ENCODE data around the gene DCN.

DCN gene

GRCh38 chr12:91133871-91134270 lies 48.7 kb downstream of the DCN start:
- DNase-seq, result no peak

- DNase-seq, result no peak
Measured at GRCh38 chr12:91129662-91130362, 52.8 kb downstream of the DCN start.

- DNase-seq, result no peak
Measured at GRCh38 chr12:91127751-91128150, 54.9 kb downstream of the DCN start.

GRCh38 chr12:91127306-91127705 lies 55.3 kb downstream of the DCN start:
- DNase-seq, result no peak

GRCh38 chr12:91126516-91126915 lies 56.1 kb downstream of the DCN start:
- no peak for DNase-seq

DNA sequence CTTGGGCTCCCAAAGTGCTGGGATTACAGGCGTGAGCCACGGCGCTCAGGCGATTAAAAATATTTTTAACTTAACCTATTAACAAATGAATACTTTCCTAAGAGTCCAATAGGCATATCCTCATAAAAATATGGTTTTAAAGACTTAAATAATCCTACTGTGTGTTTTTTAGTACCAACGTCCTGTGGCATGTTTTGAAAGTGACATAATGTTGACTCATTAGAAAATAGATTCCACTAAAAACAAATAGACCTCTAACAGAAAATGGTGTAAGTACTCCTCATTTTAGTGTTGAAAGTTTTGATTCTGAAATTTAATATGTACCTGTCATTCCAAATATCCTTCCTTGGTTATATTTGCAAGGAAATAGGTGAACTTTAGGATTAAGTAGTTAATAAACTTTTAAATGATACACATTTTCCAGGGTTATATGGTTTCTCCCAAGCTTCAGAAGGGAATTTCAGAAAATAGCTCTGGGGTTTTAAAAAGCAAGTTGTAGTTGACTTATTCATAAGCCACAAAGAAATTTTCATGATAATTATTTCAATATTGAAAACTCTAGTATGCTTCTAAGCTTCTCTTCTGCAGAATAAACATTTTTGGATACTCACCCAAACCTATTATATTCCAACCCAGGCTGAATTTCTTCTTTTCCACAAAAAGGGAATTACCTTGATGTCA lies 59.2 kb downstream of the DCN start:
- DNase-seq, result no peak

DNA sequence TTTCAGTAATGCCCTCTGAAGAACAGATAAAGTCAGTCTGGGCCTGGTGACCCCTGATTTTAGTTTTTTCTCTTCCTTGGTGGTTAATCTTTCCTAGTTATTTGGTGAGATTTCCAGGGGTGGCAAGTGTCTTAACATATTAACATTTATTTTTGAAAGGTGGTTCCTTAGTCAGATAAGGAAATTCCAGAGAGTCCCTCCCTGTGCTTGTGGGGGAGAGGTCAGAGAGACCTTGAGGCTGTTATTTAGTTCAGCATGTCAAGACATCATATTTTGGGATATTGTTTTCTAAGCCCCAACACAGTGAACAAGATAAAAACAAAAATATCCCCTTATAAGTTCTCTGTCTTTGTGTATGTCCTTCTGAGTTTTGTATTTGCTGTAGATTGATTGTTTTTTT lies 61.8 kb downstream of the DCN start:
- DNase-seq, result no peak

DNA sequence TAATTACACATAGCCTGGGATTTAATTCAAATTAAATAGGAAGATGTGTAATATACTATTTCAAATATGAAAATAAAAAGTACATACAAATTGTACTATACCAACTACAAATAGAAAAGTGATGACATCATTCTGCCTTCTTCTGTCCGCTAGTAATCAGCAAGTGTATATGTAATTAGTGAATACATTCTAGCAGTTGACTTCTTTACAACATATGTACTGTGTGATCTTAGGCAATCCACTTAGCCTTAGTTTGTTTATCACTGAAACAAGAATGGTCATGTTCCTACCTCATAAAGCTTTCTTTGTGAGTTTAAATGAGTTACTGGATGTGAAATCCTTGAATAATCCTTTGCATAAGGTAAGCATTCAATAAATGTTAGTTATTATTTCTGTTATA lies 63.5 kb downstream of the DCN start:
- DNase-seq, result no peak

- no peak for DNase-seq
Measured at GRCh38 chr12:91113621-91114020, 69.0 kb downstream of the DCN start.

DNA sequence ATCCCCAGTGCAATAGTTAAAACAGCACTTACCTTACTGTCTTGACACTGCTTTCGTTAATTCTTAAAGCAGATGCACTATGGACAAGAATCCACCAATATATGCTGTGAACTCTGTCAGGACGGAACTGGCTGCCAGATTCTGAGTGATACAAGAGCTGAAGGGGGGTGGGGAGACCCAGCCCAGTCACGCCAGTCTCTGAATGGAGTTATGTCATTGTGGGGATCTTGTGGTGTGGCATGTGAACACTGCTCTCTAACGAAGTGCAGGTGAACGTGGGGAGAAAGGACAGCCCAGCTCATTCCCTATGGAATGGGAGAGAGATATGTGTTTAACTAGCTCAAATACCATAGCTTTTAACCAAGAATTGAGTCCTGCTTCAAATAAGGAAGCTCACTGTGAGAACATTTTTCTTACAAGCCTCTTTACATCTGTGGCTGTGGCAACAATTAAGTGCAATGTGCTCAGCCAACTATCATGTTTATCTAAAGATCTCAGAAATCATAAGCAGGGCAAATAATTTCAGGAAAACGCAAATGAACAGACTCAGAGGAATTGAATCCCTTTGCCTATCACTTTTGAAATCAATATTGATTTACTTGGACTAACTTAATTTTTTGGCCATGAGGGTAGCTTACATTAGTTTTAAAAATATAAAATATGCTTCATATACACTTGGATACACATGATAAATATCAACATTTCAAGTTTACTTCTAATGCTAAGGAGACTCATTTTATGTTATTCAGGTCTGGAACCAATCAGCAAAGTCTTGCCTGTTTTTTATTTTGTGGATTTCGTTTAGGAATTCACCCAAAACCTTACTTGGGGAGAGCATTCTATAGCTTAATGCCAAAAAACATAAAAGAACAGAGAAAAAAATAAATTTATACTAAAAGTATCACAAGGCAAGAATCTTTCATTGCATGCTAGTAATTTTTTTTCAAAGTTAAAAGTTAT lies 71.0 kb downstream of the DCN start, which contains the start of gene LUM:
LUM (minus strand) TSS at position 129 of the 960 bp plus-strand sequence. CDS start 2,515 bp downstream, outside the sequence.
- DNase-seq, result no peak

DNA sequence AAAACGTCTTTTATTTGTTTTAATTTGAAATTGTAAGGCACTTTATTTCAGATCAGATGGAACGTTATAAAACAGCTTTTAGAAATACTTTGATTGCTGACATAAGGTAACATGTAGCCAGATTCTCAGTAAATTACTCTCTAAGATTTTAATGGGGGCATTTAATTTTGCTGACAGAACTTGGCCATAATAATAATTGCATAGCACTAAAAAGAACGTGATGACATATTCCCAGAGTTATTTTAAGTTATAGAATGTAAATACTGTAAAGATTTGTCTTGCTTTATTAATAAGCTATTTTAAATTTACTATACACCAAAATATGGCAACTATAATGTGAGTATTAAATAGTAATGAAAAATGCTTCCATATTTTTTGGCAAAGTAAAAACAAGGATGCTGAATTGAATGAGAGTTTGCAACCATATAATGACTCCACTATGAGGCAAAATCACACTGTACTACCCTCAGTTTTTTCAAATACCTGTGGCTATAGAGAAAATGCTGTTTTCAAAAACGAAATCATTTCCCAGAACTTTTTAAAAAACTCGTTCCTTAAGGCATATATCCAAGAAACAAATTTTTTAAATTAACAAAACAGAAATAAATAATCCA lies 72.2 kb downstream of the DCN start:
- no peak for DNase-seq

- no peak for DNase-seq
Measured at GRCh38 chr12:91109581-91110310, 72.9 kb downstream of the DCN start.

DNA sequence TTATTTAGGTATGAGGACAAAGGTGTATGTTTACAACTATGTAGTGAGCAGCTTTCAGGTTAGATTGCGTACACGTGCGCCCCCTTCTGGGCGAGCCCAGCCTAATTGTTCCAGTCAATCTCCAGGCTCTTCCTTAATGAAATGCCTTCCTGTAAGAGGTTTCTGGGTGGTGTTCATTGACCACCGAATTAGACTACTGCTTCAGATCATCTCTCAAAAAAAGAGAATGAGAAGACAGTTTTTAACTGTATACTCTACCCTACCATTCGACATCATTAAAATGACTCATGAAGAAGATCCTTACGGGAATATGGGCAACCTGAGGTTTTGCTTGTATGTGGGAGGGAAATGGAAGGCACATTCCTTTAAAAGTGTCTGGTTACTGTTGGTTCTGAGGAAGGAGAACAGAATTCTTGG lies 73.5 kb downstream of the DCN start:
- DNase-seq, result peak; percentile 27

DNA sequence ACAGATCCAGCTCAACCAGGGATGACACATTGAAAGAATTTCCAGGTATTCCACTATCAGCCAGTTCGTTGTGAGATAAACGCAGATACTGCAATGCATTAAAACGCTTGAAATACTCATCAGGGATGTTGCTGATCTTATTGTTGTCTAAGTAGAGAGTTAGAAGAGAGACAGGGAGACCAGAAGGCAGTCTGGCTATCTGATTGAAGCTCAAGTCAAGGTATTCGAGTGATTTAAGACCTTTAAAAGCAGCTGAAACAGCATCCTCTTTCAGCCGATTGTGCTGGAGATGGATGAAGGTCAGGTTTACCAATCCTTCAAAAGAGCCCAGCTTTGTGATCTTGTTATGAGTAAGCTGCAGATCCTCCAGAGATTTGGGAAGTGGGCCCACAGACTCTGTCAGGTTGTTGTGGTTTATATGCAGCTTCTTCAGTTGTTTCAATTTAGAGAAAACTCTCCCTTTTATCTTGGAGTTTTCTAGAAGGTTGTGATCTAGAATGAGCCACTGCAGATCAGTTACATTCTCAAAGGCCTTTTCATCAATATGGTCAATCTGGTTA lies 74.3 kb downstream of the DCN start:
- no peak for DNase-seq

DNA sequence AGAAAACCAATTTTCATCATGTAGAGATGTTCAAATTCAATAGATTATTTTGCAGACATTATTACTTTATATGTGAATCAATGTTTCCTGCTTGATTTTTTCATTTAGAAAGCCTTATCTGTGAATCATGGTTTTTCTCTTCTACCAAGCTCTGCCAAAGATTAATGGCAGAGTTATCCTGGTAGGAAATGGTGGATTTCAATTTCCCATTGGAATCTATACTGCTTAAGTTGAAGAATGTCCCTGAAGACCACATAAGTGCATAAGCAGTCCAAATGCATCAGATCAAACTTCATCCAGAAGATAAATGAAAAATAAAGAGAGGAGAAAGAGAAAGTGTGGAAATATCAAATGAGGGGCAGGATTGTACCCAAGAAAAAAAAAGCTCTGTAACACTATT lies 76.3 kb downstream of the DCN start:
- no peak for DNase-seq

- DNase-seq, result no peak
Measured at GRCh38 chr12:91105807-91106206, 76.8 kb downstream of the DCN start.

DNA sequence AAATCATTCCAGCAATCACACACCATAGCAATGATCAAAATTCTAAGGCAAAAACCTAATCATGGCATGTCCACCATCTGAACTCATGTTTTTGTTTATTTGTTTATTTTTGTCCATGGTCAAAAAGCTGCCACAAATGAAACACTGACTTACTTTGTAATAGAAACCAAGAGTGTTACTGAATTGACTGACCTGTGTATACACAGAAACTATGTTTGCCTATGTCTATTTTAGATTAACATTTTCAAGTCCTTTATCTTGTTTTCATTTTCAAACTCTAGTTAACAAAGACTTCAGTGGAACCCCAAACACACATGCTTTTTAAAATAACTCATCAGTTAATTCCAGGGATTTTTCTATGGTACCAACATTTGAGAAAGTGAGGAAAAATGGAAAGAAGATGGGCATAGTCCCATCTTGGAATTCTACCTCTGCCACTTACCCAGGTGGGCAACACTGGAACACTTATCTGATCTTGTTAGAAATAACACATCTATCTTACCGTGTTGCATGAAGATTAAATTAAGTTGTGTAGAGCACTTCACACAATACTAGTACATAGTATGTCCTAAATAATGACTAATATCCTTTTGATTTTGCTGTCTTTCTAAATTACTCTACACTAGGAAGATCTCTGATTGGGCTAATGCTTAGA lies 77.7 kb downstream of the DCN start:
- DNase-seq, result no peak

DNA sequence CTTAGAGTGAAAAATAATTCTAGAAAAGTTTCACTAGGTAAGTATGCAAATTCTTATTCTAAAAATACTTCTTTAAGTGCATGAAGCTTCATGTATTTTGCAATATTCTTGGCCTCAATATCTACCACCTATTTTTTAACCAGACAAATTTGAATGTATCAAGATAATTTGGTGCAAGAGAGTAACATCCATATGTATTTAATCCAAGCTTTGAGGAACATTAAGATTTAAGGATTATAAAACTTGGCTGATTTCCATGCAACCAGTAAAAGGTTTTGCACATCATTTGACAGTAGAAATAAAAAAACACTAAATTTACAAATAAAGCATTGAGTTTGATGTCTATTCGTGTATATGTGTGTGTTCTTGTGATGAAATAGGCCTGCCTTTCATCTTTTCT lies 79.0 kb downstream of the DCN start:
- DNase-seq, result no peak

DNA sequence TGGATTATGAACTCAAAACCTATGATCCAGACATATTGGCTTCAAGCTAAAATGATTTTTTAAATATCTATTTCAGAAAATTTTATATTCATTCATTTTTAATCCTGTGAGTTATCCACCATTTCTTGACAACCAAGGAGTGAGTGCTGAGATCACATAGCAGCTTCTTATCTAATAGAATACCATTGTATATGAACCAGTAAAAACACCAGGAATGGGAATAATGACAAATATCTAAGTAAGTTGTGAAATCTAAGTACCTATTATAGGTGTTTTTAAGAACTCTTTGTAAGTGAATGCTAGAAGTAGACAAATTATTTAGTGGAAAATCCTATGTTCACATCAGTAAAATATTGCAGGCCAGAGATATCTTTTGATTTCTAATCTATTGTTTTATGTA lies 79.5 kb downstream of the DCN start:
- DNase-seq, result no peak

DNA sequence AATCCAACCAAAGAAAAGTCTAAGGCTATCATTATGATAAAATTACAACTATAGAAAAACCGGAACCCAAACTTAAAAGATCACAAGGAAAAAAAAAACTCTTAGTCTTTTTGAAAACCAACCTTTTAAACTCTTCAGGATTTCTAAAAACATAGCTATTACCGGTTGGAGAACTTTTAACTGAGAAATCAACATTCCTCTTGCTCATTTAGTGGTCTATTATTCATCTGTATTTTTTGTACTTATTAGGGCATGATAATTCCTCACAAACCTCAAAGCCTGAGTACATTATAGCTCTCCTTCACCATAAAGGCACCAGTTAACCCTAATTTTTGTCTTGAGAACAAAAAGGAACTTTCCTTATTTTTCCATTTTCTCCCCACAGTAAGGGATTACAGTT lies 81.7 kb downstream of the DCN start:
- DNase-seq, result no peak

DNA sequence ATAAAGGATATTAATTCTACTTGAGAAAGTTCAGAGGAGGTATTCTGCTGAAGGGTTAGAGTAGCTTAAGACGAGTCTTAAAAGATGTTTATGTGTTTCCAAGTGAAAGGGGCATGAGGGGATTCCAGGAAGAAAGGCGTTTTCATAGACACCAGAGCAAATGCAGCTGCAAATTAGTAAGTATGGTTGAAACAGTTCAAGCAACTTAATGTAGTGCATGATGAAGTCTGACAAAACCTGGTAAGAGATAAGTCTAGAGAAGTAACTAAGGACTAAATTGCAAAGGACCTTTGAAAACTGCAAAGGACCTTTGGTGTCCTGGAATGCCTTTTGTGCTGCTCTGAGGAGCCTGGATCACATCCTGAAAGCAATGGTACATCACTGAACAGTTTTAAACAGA lies 82.8 kb downstream of the DCN start:
- no peak for DNase-seq
